Endothelial cell of umbilical vein (primary cell): ENCODE measurements around the gene SRPX2. TPM values are rescaled to one million over a fixed set of nuclear protein-coding genes. Genes with fewer than 3 reads are reported as not detected.

Experiments used
- BruUV-seq: library from RNA; stranded (reverse); fragments of 400-500 nt; replicated peaks from 2 replicates; lab custom pipeline; 2021; lab: Mats Ljungman, UMichigan
- CTCF ChIA-PET: fragments of 300-600, 350-600 bp; sonication (Branson Sonifier 250); formaldehyde crosslinking; loops from one replicate; lab custom pipeline; 2021; ENCODE audit warnings: antibody characterized with exemption, inconsistent platforms; lab: Charles Lee
- POLR2A ChIA-PET: fragments of 300-600, 350-600 bp; sonication (Branson Sonifier 250); formaldehyde crosslinking; loops from one replicate; lab custom pipeline; 2021; ENCODE audit warnings: antibody characterized with exemption, inconsistent platforms; lab: Charles Lee
- DNase-seq: peaks from one replicate; pipeline ENCODE4 v3.0.0-alpha.2; 2011; ENCODE audit warnings: low read depth, low spot score
- FAIRE-seq: peaks from 2 replicates; lab custom pipeline; 2011; peaks lifted over from hg19 to GRCh38; lab: Jason Lieb, UNC
- H2AFZ ChIP-seq: 2 replicates; pipeline ENCODE4 v1.6.0; 2012; ENCODE audit warnings: low read depth, low read length, control low read depth, inconsistent platforms
- H3K27ac ChIP-seq: 2 replicates; pipeline ENCODE4 v1.5.1; 2011; ENCODE audit warnings: low read depth, mild to moderate bottlenecking, control low read depth, low read length, moderate library complexity; ENCODE audit not compliant: insufficient read depth
- H3K27me3 ChIP-seq, 2 experiments: 2 replicates each; pipeline versions ENCODE4 v1.6.0 to v1.6.1; 2011; ENCODE audit warnings: low read length in 2 of 2, mixed read lengths in 1 of 2; ENCODE audit not compliant: control insufficient read depth in 2 of 2, insufficient read depth in 2 of 2
- H3K36me3 ChIP-seq, 2 experiments: 2 replicates in 1 of 2; 3 replicates in 1 of 2; pipeline ENCODE4 v1.5.1; 2011; ENCODE audit warnings: low read length in 2 of 2, mild to moderate bottlenecking in 1 of 2, moderate library complexity in 1 of 2; ENCODE audit not compliant: control insufficient read depth in 2 of 2, insufficient read depth in 2 of 2; ENCODE audit errors: extremely low read depth in 1 of 2
- H3K4me1 ChIP-seq: 3 replicates; pipeline ENCODE4 v1.5.1; 2011; ENCODE audit warnings: mild to moderate bottlenecking, low read length; ENCODE audit not compliant: control insufficient read depth, insufficient read depth; ENCODE audit errors: extremely low read depth
- H3K4me2 ChIP-seq: 2 replicates; pipeline ENCODE4 v1.6.1; 2011; ENCODE audit warnings: low read length, control low read depth, mixed read lengths; ENCODE audit not compliant: insufficient read depth
- H3K4me3 ChIP-seq, 3 experiments: fragments of 200-600 bp in 1 of 3; sonication (generic), shearing (Covaris generic) in 1 of 3; replicated peaks in 1 of 3; 2 replicates each; pipeline ENCODE4 v1.5.1; 2011 to 2016; ENCODE audit warnings: control low read depth in 3 of 3, low read length in 3 of 3, mild to moderate bottlenecking in 2 of 3, inconsistent platforms in 1 of 3, low read depth in 1 of 3, moderate library complexity in 1 of 3; ENCODE audit not compliant: insufficient read depth in 1 of 3
- H3K79me2 ChIP-seq: 2 replicates; pipeline ENCODE4 v1.6.0; 2012; ENCODE audit warnings: low read length, inconsistent platforms; ENCODE audit not compliant: control insufficient read depth, insufficient read depth
- H3K9ac ChIP-seq: replicated peaks from 2 replicates; pipeline ENCODE3; 2011; ENCODE audit warnings: low read length, control low read depth; ENCODE audit not compliant: insufficient read depth; ENCODE audit errors: extremely low read depth
- H3K9me1 ChIP-seq: replicated peaks from 3 replicates; pipeline ENCODE4 v1.6.0; 2011; ENCODE audit warnings: mild to moderate bottlenecking, low read length; ENCODE audit not compliant: control insufficient read depth, insufficient read depth; ENCODE audit errors: extremely low read depth
- H3K9me3 ChIP-seq: replicated peaks from 2 replicates; pipeline ENCODE4 v1.5.1; 2012; ENCODE audit warnings: low read length, inconsistent platforms; ENCODE audit not compliant: control insufficient read depth, insufficient read depth
- H4K20me1 ChIP-seq: replicated peaks from 2 replicates; pipeline ENCODE3; 2011; ENCODE audit warnings: mild to moderate bottlenecking, low read length; ENCODE audit not compliant: control insufficient read depth, insufficient read depth; ENCODE audit errors: extremely low read depth
- CTCF ChIP-seq, 2 donors: IDR thresholded peaks; 1 replicate in 1 of 2; 2 replicates in 1 of 2; pipeline ENCODE4 v1.5.1; 2011; ENCODE audit warnings: low read length in 2 of 2, mild to moderate bottlenecking in 2 of 2, moderate library complexity in 2 of 2, control low read depth in 1 of 2, inconsistent platforms in 1 of 2, low read depth in 1 of 2; ENCODE audit not compliant: insufficient read depth in 1 of 2; ENCODE audit errors: extremely low read depth in 1 of 2
- EZH2 ChIP-seq: IDR thresholded peaks from 2 replicates; pipeline ENCODE4 v1.6.1; 2012; ENCODE audit warnings: borderline replicate concordance, low read depth, mild to moderate bottlenecking, moderate library complexity, low read length, inconsistent platforms; ENCODE audit not compliant: severe bottlenecking
- FOS ChIP-seq: IDR thresholded peaks from 2 replicates; pipeline ENCODE4 v1.6.1; 2011; ENCODE audit warnings: mild to moderate bottlenecking, low read length, moderate library complexity, borderline replicate concordance; ENCODE audit not compliant: insufficient read depth
- GATA2 ChIP-seq: IDR thresholded peaks from 2 replicates; pipeline ENCODE4 v1.7.0; 2011; ENCODE audit warnings: low read depth, mild to moderate bottlenecking, moderate library complexity, mixed read lengths, low read length; ENCODE audit not compliant: insufficient read length, insufficient read depth
- JUN ChIP-seq: IDR thresholded peaks from 2 replicates; pipeline ENCODE4 v1.6.1; 2011; ENCODE audit warnings: borderline replicate concordance, low read depth; ENCODE audit not compliant: insufficient read length, insufficient read depth
- MAX ChIP-seq: IDR thresholded peaks from 2 replicates; pipeline ENCODE4 v1.6.1; 2011; ENCODE audit not compliant: insufficient read depth, insufficient read length
- MYC ChIP-seq: IDR thresholded peaks from one replicate; pipeline ENCODE4 v1.6.1; 2011; ENCODE audit warnings: mild to moderate bottlenecking, low read depth, low read length
- POLR2A ChIP-seq: IDR thresholded peaks from 2 replicates; pipeline ENCODE4 v1.6.1; 2012; ENCODE audit warnings: low read depth, mild to moderate bottlenecking, control low read depth, low read length
- POLR2AphosphoS5 ChIP-seq: IDR thresholded peaks from 2 replicates; pipeline ENCODE4 v1.6.1; 2012; ENCODE audit warnings: low read depth, mild to moderate bottlenecking, control low read depth, low read length, moderate library complexity; ENCODE audit not compliant: insufficient read depth
- dilution Hi-C: fragments of 300-500 bp; cut with MboI; formaldehyde crosslinking; loops from one replicate; pipeline ENCODE4 v1.15.0; 2019; ENCODE audit warnings: low sequenced_read_pairs; ENCODE audit not compliant: extremely low pct_ligation_motif_present
- intact Hi-C: fragments of 100-400 bp; cut with micrococcal nuclease; formaldehyde crosslinking; loops from one replicate; pipeline ENCODE4 v1.10.0; 2022
- polyA plus RNA-seq, 4 experiments: library from polyadenylated mRNA; depleted of rRNA in 3 of 4; stranded (reverse) in 3 of 4; unstranded in 1 of 4; fragments of >200 nt; gene quantifications; 2 replicates each; pipeline versions ENCODE4 v1.2.1 to v1.2.3, GENCODE V29; 2011 to 2012; ENCODE audit warnings: missing spikeins in 1 of 4
- total RNA-seq: library from RNA; stranded (reverse); gene quantifications from 2 replicates; pipeline ENCODE4 v1.2.3, GENCODE V29; 2021

SRPX2 gene
- total and polyA plus RNA-seq, 2 donors (not counting 3 experiments of a cell fraction or from before 2014, with no cell fraction given) = 124 to 265 TPM

- H3K4me2 ChIP-seq = no peak overlapping the region
- BruUV-seq = no TSS peak
- H3K36me3 ChIP-seq = peaks cover 0 to 2% of the 10 kb centered on the region in 2 experiments
- no peaks in the 10 kb centered on the region for H3K9me1 ChIP-seq
- H3K27ac ChIP-seq = no peak overlapping the region
- H3K79me2 ChIP-seq = no peaks in the 10 kb centered on the region
- ChIA-PET POLR2A (no interaction called here), CTCF (interaction anchor here (1.4 kb wide), 1 partner anchor 72 kb away, joined by 6 read pairs; no protein-coding TSS in a partner anchor)
- TF ChIP-seq JUN = no peak
- no peak for TF ChIP-seq MAX
- no peak for TF ChIP-seq FOS
- no peak for TF ChIP-seq CTCF (IDR thresholded peaks at IDR 0.05; ENCODE audit: extremely low read depth in 1 of 2, insufficient read depth in 1 of 2, low read depth in 1 of 2, low read length in 2 of 2)
- no peak for TF ChIP-seq POLR2AphosphoS5
- no peak for TF ChIP-seq POLR2A
- no peak for TF ChIP-seq EZH2
- TF ChIP-seq MYC = no peak
- TF ChIP-seq GATA2 = no peak
- intact Hi-C loops = no loop called here
- H3K4me1 ChIP-seq = no peaks in the 10 kb centered on the region
- dilution Hi-C loops = no loop called here
- no peak overlapping the region for H3K4me3 ChIP-seq
- H2AFZ ChIP-seq = no peak overlapping the region
- H3K27me3 ChIP-seq = no peaks in the 10 kb centered on the region
- no peak overlapping the region for H3K9ac ChIP-seq
- DNase-seq = no peak
- no peak for FAIRE-seq
- no peaks in the 10 kb centered on the region for H3K9me3 ChIP-seq
- no peaks in the 10 kb centered on the region for H4K20me1 ChIP-seq
Observed at GRCh38 chrX:100696699-100697351, 52.8 kb downstream of the SRPX2 start.
